HCT116 (cell line): ENCODE measurements around the gene ADK. TPM values are rescaled to one million over a fixed set of nuclear protein-coding genes. Genes with fewer than 3 reads are reported as not detected.

Source experiments
- ATAC-seq: fragments of 200-7000 bp; cut with Tn5 transposase; 2 replicates; pipeline ENCODE4 v1.9.1; 2020; ENCODE audit warnings: mild to moderate bottlenecking, moderate library complexity
- BruUV-seq: library from RNA; stranded (reverse); fragments of 400-500 nt; replicated peaks from 2 replicates; lab custom pipeline; 2021; lab: Mats Ljungman, UMichigan
- CTCF ChIA-PET: fragments of 300-600 bp; sonication (Branson Sonifier 250); formaldehyde crosslinking; loops from one replicate; lab custom pipeline; 2021; ENCODE audit warnings: antibody characterized with exemption; lab: Charles Lee
- POLR2A ChIA-PET: fragments of 300-600, 350-600 bp; sonication (Branson Sonifier 250); formaldehyde crosslinking; loops from one replicate; lab custom pipeline; 2021; ENCODE audit warnings: antibody characterized with exemption; lab: Charles Lee
- RAD21 ChIA-PET, 2 experiments: fragments of 300-600 bp; sonication (Branson Sonifier 250); formaldehyde crosslinking; loops; one replicate each; lab custom pipeline; 2023; ENCODE audit warnings: low total read pairs in 2 of 2; ENCODE audit not compliant: uncharacterized antibody in 2 of 2, unreplicated experiment in 2 of 2, low non-redundant PET in 1 of 2; lab: Charles Lee
- DNase-seq: peaks from one replicate; pipeline ENCODE4 v3.0.0-alpha.2; 2010; ENCODE audit warnings: low read depth, low spot score
- H2AFZ ChIP-seq: fragments of 200-600 bp; shearing (Covaris generic), sonication (generic); 2 replicates; pipeline ENCODE4 v1.6.1; 2017; ENCODE audit warnings: low read depth, mixed run types, mixed read lengths, antibody characterized with exemption, low read length; ENCODE audit not compliant: poor library complexity, severe bottlenecking
- H3K27ac ChIP-seq: 2 replicates; pipeline ENCODE4 v1.5.1; 2012; ENCODE audit warnings: low read depth, low read length
- H3K27me3 ChIP-seq: fragments of 200-600 bp; sonication (generic); 2 replicates; pipeline ENCODE4 v1.6.1; 2016; ENCODE audit warnings: mixed run types, low read length, mixed read lengths; ENCODE audit not compliant: insufficient read depth
- H3K36me3 ChIP-seq, 2 experiments: fragments of 200-500 bp in 1 of 2; fragments of 200-600 bp in 1 of 2; sonication (Bioruptor generic) in 1 of 2; sonication (generic) in 1 of 2; 2 replicates each; pipeline versions ENCODE4 v1.5.1 to v1.6.1; 2014 to 2016; ENCODE audit warnings: low read length in 2 of 2, inconsistent platforms in 1 of 2, mixed read lengths in 1 of 2, mixed run types in 1 of 2; ENCODE audit not compliant: insufficient read depth in 2 of 2, control insufficient read depth in 1 of 2
- H3K4me1 ChIP-seq, 2 experiments: fragments of 200-600 bp in 1 of 2; sonication (generic) in 1 of 2; 2 replicates each; pipeline versions ENCODE4 v1.5.1 to v1.6.1; 2012 to 2017; ENCODE audit warnings: low read length in 2 of 2, inconsistent platforms in 1 of 2, mild to moderate bottlenecking in 1 of 2, mixed read lengths in 1 of 2, mixed run types in 1 of 2, moderate library complexity in 1 of 2; ENCODE audit not compliant: insufficient read depth in 2 of 2, control insufficient read depth in 1 of 2
- H3K4me2 ChIP-seq: fragments of 200-600 bp; sonication (generic); 2 replicates; pipeline ENCODE4 v1.6.1; 2017; ENCODE audit warnings: mixed run types, low read length, mixed read lengths
- H3K4me3 ChIP-seq, 2 experiments: fragments of 200-600 bp in 1 of 2; sonication (generic) in 1 of 2; replicated peaks in 1 of 2; 2 replicates each; pipeline ENCODE4 v1.5.1; 2011 to 2016; ENCODE audit warnings: low read length in 2 of 2, control low read depth in 1 of 2, low read depth in 1 of 2, mild to moderate bottlenecking in 1 of 2, mixed read lengths in 1 of 2, mixed run types in 1 of 2
- H3K79me2 ChIP-seq: fragments of 200-600 bp; sonication (generic); 2 replicates; pipeline ENCODE4 v1.6.1; 2017; ENCODE audit warnings: mild to moderate bottlenecking, mixed run types, low read length, moderate library complexity, mixed read lengths; ENCODE audit not compliant: insufficient read depth
- H3K9ac ChIP-seq: fragments of 200-600 bp; sonication (generic); 2 replicates; pipeline ENCODE4 v1.6.1; 2016; ENCODE audit warnings: low read length, mixed read lengths
- H3K9me2 ChIP-seq: fragments of 200-600 bp; sonication (generic), shearing (Covaris generic); 2 replicates; pipeline ENCODE4 v1.6.1; 2017; ENCODE audit warnings: mixed run types, mild to moderate bottlenecking, moderate library complexity; ENCODE audit not compliant: insufficient read depth
- H3K9me3 ChIP-seq, 2 experiments: fragments of 200-500 bp in 1 of 2; fragments of 200-600 bp in 1 of 2; sonication (Bioruptor generic) in 1 of 2; sonication (generic) in 1 of 2; 2 replicates each; pipeline ENCODE4 v1.6.1; 2014 to 2017; ENCODE audit warnings: low read length in 2 of 2, mixed read lengths in 2 of 2, inconsistent platforms in 1 of 2, low read depth in 1 of 2, mild to moderate bottlenecking in 1 of 2, mixed run types in 1 of 2, moderate library complexity in 1 of 2; ENCODE audit not compliant: control insufficient read depth in 1 of 2, insufficient read depth in 1 of 2
- H4K20me1 ChIP-seq: fragments of 200-600 bp; sonication (generic), shearing (Covaris generic); 2 replicates; pipeline ENCODE4 v1.6.1; 2017; ENCODE audit warnings: mixed run types, mild to moderate bottlenecking, moderate library complexity; ENCODE audit not compliant: insufficient read depth
- CBX3 ChIP-seq: IDR thresholded peaks from 2 replicates; pipeline ENCODE4 v1.6.1; 2012; ENCODE audit warnings: low read depth
- CEBPB ChIP-seq: IDR thresholded peaks from 2 replicates; pipeline ENCODE4 v1.6.1; 2012; ENCODE audit warnings: low read depth
- ELF1 ChIP-seq: IDR thresholded peaks from 2 replicates; pipeline ENCODE4 v1.6.1; 2012; ENCODE audit warnings: low read depth, borderline replicate concordance
- FOSL1 ChIP-seq: IDR thresholded peaks from 2 replicates; pipeline ENCODE4 v1.6.1; 2012; ENCODE audit warnings: low read depth
- JUND ChIP-seq: IDR thresholded peaks from 2 replicates; pipeline ENCODE4 v1.6.1; 2012
- POLR2A ChIP-seq: IDR thresholded peaks from 2 replicates; pipeline ENCODE4 v1.7.0; 2011; ENCODE audit warnings: borderline replicate concordance; ENCODE audit not compliant: insufficient read depth, insufficient read length; ENCODE audit errors: extremely low read depth
- RAD21 ChIP-seq: IDR thresholded peaks from 2 replicates; pipeline ENCODE4 v1.6.1; 2012; ENCODE audit warnings: low read depth, mild to moderate bottlenecking
- SP1 ChIP-seq: IDR thresholded peaks from 2 replicates; pipeline ENCODE4 v1.6.1; 2012; ENCODE audit warnings: low read depth
- SRF ChIP-seq: IDR thresholded peaks from 2 replicates; pipeline ENCODE4 v1.6.1; 2012; ENCODE audit warnings: low read depth
- TCF7L2 ChIP-seq: IDR thresholded peaks from 2 replicates; pipeline ENCODE4 v1.7.0; 2011; ENCODE audit warnings: borderline replicate concordance, inconsistent platforms; ENCODE audit not compliant: insufficient read depth, insufficient read length; ENCODE audit errors: extremely low read depth
- ZFX ChIP-seq: fragments of 450-650 bp; IDR thresholded peaks from 2 replicates; pipeline ENCODE4 v1.6.1; 2017
- intact Hi-C: fragments of 100-400 bp; cut with micrococcal nuclease; formaldehyde crosslinking; loops from 2 replicates; pipeline ENCODE4 v1.10.0; 2022
- total RNA-seq: library from RNA; stranded (reverse); gene quantifications from one replicate; pipeline ENCODE4 v1.2.1, GENCODE V29; 2021; ENCODE audit not compliant: unreplicated experiment
- TF ChIP-seq, protein P1 (sequence below), 3 experiments: fragments of 200-600 bp in 1 of 3; sonication (generic) in 1 of 3; IDR thresholded peaks in 2 of 3; conservative IDR thresholded peaks in 1 of 3; 2 replicates each; pipeline ENCODE4 v1.5.1; 2012 to 2017; ENCODE audit warnings: low read depth in 2 of 3, low read length in 2 of 3, antibody characterized with exemption in 1 of 3, borderline replicate concordance in 1 of 3, control low read depth in 1 of 3, mild to moderate bottlenecking in 1 of 3, mixed read lengths in 1 of 3, mixed run types in 1 of 3, moderate library complexity in 1 of 3; ENCODE audit not compliant: insufficient read depth in 1 of 3
- TF ChIP-seq, protein P2 (sequence below): IDR thresholded peaks from 2 replicates; pipeline ENCODE4 v1.6.1; 2011; ENCODE audit warnings: mild to moderate bottlenecking, low read length, moderate library complexity; ENCODE audit not compliant: insufficient replicate concordance; ENCODE audit errors: extremely low read depth

The ADK gene
- total RNA-seq, 1 experiment from 2014 or later = 55.0 TPM

GRCh38 chr10:74543276-74543675, 392.3 kb downstream of the ADK start:
- H3K36me3 ChIP-seq = no peaks in the 10 kb centered on the region
- no peak overlapping the region for H3K4me3 ChIP-seq
- no peaks in the 10 kb centered on the region for H3K79me2 ChIP-seq
- H3K9me3 ChIP-seq = no peaks in the 10 kb centered on the region
- no peaks in the 10 kb centered on the region for H4K20me1 ChIP-seq
- ChIA-PET POLR2A (no interaction called here), CTCF (no interaction called here), RAD21 (no interaction called here)
- TF ChIP-seq ZFX (no peak), CEBPB (no peak), JUND (no peak), TCF7L2 (no peak), RAD21 (no peak), SRF (no peak)
- TF ChIP-seq, protein P1, sequence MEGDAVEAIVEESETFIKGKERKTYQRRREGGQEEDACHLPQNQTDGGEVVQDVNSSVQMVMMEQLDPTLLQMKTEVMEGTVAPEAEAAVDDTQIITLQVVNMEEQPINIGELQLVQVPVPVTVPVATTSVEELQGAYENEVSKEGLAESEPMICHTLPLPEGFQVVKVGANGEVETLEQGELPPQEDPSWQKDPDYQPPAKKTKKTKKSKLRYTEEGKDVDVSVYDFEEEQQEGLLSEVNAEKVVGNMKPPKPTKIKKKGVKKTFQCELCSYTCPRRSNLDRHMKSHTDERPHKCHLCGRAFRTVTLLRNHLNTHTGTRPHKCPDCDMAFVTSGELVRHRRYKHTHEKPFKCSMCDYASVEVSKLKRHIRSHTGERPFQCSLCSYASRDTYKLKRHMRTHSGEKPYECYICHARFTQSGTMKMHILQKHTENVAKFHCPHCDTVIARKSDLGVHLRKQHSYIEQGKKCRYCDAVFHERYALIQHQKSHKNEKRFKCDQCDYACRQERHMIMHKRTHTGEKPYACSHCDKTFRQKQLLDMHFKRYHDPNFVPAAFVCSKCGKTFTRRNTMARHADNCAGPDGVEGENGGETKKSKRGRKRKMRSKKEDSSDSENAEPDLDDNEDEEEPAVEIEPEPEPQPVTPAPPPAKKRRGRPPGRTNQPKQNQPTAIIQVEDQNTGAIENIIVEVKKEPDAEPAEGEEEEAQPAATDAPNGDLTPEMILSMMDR (IDR thresholded peaks at IDR 0.05 in 2 of 3, conservative IDR thresholded peaks at IDR 0.05 in 1 of 3; ENCODE audit: borderline replicate concordance in 1 of 3, insufficient read depth in 1 of 3, low read depth in 2 of 3, low read length in 2 of 3) = no peak
- DNase-seq = no peak
- BruUV-seq = no TSS peak
- no peaks in the 10 kb centered on the region for H3K9me2 ChIP-seq
- no peak overlapping the region for H3K27ac ChIP-seq
- intact Hi-C loops = no loop called here
- no peaks in the 10 kb centered on the region for H3K27me3 ChIP-seq
- H3K4me2 ChIP-seq = no peak overlapping the region
- ATAC-seq = no peak
- H2AFZ ChIP-seq = no peak overlapping the region
- H3K9ac ChIP-seq = no peak overlapping the region
- no peaks in the 10 kb centered on the region for H3K4me1 ChIP-seq

DNA sequence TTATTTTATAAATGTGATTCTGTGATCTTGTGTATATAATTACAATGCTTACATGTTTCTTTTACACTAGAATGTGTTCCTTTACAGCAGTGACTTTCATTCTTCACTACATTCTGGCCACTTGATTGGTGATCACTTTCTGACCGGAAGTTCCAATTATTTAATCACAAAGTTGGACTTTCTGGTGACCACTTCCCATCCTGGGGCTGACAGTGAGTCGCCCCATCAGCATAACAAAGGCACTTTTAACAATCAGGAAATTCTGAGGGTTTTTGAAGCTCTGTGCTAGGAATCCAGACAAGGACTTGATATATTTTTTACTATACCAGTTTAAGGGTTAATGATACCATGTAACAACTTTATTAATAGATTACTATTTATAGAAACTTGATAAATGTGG, 393.1 kb downstream of the ADK start:
- ATAC-seq = no peak
- Histone ChIP-seq H3K9ac (no peak overlapping the region), H3K27ac (no peak overlapping the region), H3K9me3 (no peaks in the 10 kb centered on the region), H3K4me2 (no peak overlapping the region), H3K27me3 (no peaks in the 10 kb centered on the region), H3K4me1 (no peaks in the 10 kb centered on the region), H3K4me3 (no peak overlapping the region), H2AFZ (no peak overlapping the region), H3K36me3 (no peaks in the 10 kb centered on the region), H3K79me2 (no peaks in the 10 kb centered on the region), H3K9me2 (no peaks in the 10 kb centered on the region), H4K20me1 (no peaks in the 10 kb centered on the region)
- TF ChIP-seq SP1 (no peak), FOSL1 (no peak), JUND (no peak), CBX3 (no peak), ELF1 (no peak), POLR2A (no peak)
- TF ChIP-seq, protein P2, sequence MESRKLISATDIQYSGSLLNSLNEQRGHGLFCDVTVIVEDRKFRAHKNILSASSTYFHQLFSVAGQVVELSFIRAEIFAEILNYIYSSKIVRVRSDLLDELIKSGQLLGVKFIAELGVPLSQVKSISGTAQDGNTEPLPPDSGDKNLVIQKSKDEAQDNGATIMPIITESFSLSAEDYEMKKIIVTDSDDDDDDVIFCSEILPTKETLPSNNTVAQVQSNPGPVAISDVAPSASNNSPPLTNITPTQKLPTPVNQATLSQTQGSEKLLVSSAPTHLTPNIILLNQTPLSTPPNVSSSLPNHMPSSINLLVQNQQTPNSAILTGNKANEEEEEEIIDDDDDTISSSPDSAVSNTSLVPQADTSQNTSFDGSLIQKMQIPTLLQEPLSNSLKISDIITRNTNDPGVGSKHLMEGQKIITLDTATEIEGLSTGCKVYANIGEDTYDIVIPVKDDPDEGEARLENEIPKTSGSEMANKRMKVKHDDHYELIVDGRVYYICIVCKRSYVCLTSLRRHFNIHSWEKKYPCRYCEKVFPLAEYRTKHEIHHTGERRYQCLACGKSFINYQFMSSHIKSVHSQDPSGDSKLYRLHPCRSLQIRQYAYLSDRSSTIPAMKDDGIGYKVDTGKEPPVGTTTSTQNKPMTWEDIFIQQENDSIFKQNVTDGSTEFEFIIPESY = no peak
- ChIA-PET RAD21 (no interaction called here), POLR2A (no interaction called here), CTCF (no interaction called here)
- intact Hi-C loops = no loop called here
- BruUV-seq = no TSS peak
- DNase-seq = no peak
